DOHH2 (cell line): ENCODE results near the gene PAPPA.

Source experiments
- EZH2phosphoT487 ChIP-seq: fragments of 200-600 bp; sonication (generic); IDR thresholded peaks from 2 replicates; pipeline ENCODE4 v1.6.1; 2017; ENCODE audit warnings: borderline replicate concordance, mild to moderate bottlenecking, antibody characterized with exemption, low read length, moderate library complexity, mixed read lengths
- TF ChIP-seq, protein P1 (sequence below): fragments of 200-600 bp; sonication (generic); IDR thresholded peaks from one replicate; pipeline ENCODE4 v1.5.1; 2014; ENCODE audit warnings: antibody characterized with exemption, mild to moderate bottlenecking, low read depth, low read length; ENCODE audit not compliant: poor library complexity, severe bottlenecking

DNA sequence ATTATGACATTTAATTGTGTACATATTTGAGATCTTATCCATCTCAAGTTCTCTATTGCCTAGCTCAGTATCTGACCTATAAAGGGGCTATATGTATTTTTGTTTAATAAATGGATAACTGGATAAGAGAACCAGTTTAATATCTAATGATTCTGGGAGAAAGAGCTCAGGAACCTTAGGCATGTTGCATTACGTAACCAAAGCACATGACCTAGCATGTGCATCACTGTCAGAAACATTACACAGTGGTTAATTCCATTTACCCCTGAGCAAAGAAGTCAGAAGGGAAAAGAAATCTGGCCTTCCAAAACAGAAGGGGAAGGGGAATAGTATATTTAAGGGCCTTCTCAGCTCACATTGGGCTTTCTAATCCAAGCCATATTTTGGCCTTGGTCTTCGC is 12.3 kb downstream of the PAPPA start:
- TF ChIP-seq, protein P1, sequence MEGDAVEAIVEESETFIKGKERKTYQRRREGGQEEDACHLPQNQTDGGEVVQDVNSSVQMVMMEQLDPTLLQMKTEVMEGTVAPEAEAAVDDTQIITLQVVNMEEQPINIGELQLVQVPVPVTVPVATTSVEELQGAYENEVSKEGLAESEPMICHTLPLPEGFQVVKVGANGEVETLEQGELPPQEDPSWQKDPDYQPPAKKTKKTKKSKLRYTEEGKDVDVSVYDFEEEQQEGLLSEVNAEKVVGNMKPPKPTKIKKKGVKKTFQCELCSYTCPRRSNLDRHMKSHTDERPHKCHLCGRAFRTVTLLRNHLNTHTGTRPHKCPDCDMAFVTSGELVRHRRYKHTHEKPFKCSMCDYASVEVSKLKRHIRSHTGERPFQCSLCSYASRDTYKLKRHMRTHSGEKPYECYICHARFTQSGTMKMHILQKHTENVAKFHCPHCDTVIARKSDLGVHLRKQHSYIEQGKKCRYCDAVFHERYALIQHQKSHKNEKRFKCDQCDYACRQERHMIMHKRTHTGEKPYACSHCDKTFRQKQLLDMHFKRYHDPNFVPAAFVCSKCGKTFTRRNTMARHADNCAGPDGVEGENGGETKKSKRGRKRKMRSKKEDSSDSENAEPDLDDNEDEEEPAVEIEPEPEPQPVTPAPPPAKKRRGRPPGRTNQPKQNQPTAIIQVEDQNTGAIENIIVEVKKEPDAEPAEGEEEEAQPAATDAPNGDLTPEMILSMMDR = no peak
- no peak for TF ChIP-seq EZH2phosphoT487
